Fibroblast of pulmonary artery (primary cell): Measurements from ENCODE around the gene MEAK7.

Source experiments
- DNase-seq: peaks from one replicate; pipeline ENCODE4 v3.0.0-alpha.2; 2010; ENCODE audit warnings: low read depth
- H3K4me3 ChIP-seq: replicated peaks from 2 replicates; pipeline ENCODE4 v1.5.1; 2011; ENCODE audit warnings: low read depth, mild to moderate bottlenecking, control low read depth, low read length, moderate library complexity
- TF ChIP-seq, protein P1 (sequence below): IDR thresholded peaks from 2 replicates; pipeline ENCODE4 v1.5.1; 2011; ENCODE audit warnings: mild to moderate bottlenecking, control low read depth, low read length, inconsistent platforms; ENCODE audit errors: missing control alignments

Gene MEAK7

DNA sequence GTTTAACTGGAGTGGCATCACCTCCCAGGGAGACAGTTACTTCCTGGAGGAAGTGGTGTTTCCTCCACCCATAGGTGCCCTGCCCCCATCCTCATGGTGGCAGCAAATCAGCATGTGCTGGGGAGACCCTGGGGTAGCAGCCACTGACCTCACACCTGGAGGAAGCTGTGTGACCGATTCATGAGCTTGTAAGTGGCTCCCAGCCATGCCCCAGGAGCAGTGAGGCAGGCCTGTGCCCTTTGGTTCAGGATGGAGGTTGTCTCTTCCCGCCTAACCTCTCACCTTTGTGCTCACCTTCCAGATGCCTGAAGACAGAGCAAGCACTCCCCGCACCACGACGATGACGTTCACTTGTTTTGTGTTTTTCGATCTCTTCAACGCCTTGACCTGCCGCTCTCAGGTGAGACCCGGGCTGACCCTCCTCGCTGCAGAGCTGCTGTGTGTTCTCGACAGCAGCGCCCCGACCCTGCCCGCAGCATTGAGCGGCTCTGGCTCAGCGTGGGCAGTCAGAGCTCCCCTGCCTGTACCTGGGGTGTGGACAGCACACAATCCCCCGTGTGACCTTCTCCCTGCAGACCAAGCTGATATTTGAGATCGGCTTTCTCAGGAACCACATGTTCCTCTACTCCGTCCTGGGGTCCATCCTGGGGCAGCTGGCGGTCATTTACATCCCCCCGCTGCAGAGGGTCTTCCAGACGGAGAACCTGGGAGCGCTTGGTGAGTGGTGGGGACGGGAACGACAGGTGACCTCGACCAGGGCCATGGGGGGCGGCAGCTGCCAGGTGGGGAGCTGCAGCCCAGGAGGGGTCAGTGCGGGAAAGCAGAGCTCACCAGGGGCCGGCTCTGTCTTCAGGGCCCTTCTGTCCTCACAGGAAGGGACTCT is 42.8 kb downstream of the MEAK7 start:
- no peak overlapping the region for H3K4me3 ChIP-seq
- TF ChIP-seq, protein P1, sequence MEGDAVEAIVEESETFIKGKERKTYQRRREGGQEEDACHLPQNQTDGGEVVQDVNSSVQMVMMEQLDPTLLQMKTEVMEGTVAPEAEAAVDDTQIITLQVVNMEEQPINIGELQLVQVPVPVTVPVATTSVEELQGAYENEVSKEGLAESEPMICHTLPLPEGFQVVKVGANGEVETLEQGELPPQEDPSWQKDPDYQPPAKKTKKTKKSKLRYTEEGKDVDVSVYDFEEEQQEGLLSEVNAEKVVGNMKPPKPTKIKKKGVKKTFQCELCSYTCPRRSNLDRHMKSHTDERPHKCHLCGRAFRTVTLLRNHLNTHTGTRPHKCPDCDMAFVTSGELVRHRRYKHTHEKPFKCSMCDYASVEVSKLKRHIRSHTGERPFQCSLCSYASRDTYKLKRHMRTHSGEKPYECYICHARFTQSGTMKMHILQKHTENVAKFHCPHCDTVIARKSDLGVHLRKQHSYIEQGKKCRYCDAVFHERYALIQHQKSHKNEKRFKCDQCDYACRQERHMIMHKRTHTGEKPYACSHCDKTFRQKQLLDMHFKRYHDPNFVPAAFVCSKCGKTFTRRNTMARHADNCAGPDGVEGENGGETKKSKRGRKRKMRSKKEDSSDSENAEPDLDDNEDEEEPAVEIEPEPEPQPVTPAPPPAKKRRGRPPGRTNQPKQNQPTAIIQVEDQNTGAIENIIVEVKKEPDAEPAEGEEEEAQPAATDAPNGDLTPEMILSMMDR: no peak
- no peak for DNase-seq

DNA sequence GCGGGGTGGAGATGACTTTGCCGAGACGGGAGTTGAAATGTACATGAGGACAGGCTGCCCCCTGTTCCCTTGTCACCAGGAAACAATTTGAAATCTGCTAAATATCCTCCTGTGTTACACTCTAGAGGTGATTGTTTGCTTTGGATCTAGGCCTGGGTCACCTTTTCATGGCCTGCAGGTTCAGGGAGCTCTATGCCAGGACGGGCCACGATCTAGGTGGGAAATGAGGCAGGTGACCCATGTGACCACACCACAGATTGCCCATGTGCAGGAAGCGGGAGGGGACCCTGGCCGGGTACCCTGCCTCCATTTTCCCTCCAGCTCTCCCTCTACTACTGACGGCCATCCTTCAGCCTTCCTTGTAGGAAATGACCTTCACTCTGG is 43.4 kb downstream of the MEAK7 start:
- H3K4me3 ChIP-seq: no peak overlapping the region
- TF ChIP-seq, protein P1: no peak
- DNase-seq: no peak

DNA sequence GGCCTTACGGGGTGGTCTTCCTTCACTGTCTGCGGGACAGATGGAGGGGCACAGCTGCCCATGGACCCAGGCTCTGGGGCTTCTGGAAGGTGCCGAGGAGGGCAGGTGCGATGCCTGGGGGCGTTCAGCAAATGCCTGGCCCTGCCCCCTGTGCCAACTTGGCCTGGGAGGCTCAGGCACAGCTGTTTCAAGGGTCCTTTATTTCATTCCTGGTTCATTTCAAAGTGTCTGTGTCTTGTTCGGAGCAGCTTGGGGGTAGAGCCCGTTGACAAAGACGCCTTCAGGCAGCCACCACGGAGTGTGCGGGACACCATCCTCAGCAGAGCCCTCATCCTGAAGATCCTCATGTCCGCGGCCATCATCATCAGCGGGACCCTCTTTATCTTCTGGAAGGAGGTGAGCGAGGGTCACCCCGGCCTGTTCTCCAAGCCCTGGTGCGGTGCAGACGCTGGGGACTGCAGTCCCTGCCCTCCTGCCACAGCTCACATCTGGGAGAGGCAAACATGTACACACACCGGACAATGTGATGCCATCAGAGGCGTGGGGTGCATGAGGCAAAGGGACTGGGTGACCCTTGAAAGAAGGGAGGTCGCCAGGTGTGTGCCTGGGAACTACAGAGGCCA is 43.9 kb downstream of the MEAK7 start:
- no peak for DNase-seq
- TF ChIP-seq, protein P1: no peak
- H3K4me3 ChIP-seq: no peak overlapping the region

DNA sequence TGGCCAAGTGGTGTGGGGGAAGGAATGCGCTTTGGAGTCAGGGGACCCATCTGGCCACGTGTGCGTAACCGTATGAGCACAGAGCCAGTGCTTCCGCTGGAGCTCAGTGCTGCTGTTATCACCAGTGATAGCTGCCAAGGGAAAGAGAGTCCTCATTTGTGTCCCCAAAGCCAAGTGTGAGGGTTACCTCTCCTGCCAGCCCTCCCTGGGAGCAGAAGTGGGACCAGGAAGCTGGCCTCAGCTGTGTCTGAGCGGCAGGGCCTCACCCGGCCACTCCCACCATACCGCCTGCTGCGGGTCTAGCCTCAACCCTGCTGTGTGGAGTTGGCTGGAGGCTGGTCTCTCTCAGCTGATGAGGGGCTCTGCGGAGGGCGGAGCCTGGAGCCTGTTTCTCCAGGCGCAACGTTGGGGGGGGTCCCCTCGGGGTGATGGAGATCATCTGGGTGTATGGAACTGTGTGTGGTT is 44.5 kb downstream of the MEAK7 start:
- TF ChIP-seq, protein P1: no peak
- H3K4me3 ChIP-seq: no peak overlapping the region
- DNase-seq: no peak

DNA sequence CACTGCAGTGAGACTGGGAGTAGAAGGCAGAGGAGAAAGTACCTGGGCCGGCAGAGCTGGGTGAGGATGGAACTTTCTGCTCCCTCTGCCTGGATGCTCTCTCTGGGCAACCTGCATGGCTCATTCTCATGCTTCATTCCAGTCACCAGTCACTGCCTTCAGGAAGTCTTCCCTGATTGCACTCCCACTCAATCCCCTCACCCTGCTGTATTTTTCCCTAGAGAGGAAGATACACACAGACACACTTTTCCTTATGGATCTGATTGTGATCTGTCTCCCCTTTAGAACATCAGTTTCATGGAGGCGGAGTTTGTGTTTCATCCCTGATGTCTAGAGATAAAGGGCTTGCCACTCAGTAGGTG is 44.9 kb downstream of the MEAK7 start:
- H3K4me3 ChIP-seq: no peak overlapping the region
- TF ChIP-seq, protein P1: no peak
- DNase-seq: no peak

DNA sequence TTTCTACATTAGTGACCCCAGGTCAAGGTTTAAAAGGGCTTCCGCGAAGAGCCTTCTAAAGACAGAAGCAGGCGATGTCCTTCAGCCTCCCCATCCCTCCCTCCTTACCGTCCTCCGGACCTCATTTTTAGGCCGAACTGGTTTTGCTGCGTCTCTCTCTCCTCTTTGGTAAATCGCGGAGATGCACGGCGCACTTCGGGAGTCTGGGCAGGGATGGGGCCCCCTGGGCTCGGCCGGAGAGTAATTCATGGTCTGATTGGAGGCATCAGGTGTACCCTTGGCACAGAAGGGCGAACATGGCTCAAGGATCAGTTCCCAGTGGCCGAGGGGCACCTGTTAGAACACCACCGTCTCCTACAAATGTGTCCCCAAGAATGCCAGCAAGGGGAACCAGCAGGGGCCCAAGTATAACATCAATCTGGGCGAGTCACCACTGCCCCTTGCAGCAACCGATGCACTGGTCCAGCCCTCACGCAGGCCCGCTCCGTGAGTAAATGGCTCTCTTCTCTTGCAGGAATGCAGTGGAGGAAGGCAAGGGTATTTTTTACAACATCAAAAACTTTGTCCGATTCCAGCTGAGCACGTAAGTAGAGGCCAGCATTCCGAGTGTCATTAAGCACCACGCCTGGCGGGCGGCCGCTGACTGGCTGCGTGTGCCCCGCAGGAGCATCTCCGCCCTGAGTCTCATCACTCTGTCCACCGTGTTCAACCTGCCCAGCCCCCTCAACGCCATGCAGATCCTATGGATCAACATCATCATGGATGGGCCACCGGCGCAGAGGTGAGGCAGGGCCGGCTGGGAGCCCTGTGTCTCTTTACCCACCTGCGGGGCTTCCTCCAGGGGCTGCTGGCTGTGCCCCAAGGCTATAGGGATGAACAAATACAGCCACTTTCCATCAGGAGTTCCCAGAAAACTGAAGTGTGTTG is 45.6 kb downstream of the MEAK7 start:
- no peak overlapping the region for H3K4me3 ChIP-seq
- TF ChIP-seq, protein P1: no peak
- no peak for DNase-seq
